Fibroblast of skin of right biceps (primary cell): ENCODE data around the gene RPH3AL.
A peak's percentile ranks its signal among the peaks of the same experiment; 100 is the strongest.
"Not testable (repeated sequence)": the region's sequence is repeated elsewhere in the genome, so short reads cannot be mapped to it uniquely, and the experiment has no call there.

Source experiments
- DNase-seq: peaks from one replicate; pipeline ENCODE4 v3.0.0-alpha.2; 2013

RPH3AL gene

DNA sequence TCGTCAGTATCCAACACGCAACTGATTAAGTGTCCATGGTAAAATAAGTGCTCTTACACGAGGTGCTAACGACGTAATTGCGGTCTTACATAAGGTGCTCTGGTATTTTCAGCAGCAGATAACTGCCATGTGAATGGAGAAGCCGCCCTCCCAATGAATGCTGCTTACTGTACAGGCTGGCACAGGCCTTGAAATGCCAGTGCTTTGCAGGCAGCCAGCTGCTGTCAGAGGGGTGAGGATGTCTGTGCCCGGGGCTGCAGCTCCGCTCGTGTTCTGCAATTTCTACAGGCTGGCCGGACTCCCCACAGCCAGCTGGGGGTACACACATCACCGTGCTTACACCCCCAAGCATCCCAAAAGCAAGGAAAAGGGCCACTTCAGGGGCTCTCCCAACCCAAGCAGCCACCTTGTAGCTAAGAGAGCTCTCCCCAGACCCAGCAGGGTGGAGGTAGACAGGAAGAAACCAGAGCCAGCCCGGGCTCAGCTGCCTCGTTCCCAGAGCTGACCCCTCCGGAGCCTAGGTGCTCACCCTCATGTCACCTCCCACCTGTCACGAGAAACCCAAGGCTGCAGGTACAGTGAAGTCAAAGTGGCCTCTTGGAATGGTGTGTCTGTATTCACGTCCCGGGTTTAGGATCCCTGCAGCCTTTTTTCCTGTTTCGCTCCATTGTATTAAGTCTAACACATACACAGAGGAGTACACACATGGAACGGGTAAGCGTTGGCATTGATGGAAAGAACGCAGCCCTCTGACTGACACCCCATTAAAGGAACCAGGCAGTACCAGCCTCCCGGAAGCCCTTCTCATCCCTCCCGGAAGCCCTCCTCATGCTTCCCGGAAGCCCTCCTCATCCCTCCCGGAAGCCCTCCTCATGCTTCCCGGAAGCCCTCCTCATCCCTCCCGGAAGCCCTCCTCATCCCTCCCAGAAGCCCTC is 27.2 kb upstream of the RPH3AL start:
- no peak for DNase-seq

DNA sequence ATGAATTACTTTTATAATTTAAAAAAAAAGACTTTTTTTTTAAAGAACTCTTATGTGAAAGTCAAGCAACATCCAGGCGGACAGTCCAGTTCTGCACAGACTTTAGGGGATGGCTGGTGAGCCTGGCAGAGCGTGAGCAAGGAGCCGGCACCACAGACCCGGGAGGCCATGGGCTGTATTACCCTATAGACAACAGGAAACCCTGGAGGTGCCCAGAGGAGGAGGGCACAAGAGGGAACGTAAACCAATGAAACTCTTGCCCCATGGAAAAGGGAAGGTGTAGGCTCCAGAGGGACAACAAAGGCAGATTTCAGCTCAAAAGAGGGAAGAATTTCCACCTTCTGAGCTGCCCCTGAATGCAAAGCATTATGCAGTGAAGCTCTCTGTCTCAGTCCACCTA is 25.5 kb upstream of the RPH3AL start:
- DNase-seq: no peak

DNA sequence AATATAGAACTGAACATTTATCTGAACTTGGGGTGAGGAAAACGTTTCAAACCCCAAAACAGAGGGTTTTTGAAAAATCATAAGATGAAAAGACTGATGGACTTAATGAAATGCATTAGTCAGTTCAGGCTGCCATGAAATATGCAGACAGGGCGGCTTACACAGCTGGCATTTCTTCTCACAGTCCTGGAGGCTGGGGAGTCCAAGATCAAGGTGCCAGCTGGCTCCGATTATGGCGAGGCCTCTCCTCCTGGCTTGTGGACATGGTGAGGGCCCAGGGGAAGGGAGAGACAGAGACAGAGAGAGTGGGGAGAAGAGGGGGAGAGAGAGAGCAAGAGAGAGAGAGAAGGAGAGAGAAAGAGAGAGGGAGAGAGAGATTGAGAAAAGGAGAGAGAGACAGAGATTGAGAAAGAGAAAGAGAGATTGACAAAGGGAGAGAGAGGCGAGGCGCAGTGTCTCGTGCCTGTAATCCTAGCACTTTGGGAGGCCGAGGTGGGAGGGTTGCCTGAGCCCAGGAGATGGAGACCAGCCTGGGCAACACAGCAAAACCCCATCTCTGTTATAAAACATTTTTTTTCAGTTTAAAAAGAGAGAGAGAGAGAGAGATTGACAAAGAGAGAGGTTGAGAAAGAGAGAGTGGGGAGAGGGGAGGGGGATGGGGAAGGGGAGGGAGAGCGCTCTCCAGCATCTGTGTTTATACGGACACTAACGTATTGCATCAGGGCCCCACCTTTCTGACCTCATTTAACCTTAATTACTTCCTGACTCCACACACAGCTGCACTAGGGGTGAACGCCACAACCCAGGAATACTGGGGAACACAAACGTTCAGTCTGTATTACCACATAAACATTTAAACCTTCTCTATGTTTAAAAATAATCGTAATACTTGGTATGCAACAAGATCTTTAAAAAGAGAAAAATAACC is 24.6 kb upstream of the RPH3AL start:
- peak; percentile 37 for DNase-seq

DNA sequence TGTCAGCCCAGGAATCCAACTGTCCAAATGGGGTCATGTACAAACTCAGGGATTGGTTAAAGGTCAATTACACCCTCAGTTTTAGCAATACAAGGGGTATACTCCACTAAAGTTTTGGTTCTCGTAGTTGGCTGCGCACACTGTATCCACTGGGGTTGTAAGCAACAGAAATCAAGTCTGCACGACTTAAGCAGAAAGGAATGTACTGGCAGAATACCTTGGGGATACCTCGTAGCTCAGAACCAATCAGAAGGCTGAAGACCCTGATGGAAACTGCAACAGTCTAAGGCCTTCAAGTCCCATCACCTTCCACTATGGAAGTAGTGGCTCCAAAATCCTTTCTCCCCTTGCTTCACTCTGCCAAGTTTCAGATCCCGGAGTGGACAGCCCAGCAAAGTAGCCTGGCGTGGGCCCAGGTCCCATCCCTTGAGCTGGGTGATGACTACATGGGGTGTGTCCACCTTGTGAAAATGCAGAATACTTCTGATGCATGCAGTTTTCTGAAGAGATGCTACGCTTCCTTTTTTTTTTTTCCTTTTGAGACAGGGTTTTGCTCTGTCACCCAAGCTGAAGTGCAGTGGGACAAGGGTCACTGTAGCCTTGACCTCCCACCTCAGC is 21.1 kb upstream of the RPH3AL start:
- DNase-seq: no peak

DNA sequence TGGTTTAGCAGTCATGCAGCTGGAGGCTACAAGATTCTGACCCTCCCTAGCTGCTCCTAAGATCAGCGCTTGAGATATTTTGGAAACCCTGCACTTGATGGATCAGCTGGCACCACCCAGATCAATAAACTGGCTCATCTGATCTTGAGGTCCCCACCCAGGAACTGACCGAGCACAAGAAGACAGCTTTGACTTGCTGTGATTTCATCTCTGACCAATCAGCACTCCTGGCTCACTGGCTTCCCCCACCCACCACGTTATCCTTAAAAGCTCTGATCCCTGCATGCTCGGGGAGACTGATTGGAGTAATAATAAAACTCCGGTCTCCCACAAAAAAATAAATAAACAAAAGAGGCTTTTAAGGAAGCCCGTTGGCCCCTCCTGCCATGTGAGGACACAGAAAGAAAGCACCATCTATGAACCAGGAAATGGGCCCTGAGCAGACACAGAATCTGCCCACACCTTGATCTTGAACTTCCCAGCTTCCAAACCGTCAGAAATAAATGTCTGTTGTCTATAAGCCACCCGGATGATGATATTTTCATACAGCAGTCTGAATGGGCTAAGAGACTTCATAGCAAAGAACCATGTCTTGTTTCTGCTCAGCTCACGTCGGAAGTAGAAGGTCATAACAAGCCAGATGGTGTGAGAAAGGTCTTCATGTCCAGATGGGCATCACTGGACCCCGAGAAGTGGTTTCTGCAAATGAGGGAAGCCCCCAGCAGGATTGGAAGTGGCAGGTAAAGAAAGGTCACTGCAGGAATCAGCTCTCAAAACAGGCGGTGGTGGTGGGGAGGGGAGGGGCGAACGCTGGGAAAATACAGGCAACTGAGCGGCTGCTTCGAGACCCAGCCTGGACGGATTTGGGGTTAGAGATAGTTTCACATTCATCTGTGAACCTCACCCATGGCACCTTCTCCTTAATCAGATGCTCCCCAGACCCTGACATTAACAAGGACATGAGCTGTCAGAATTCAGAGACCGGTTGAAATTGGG is 19.8 kb upstream of the RPH3AL start:
- DNase-seq: no peak

DNA sequence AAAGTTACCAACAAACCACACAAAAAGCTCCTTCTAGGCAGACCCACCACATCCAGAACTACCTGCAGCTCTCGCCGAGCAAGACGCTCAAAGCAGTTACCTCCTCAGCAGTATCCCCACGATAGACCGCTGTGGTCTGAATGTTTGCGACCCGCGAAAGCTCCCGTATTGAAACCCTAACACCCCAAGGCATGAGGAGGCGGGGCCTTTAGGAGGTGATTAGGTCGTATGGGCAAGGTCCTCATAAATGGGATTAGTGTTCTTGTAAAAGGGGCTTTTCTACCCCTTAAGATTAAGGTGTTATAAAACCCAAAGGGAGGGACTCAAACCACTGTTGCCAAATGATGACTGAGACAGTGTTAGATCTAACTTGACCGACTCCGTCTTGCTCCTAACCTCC is 19.0 kb upstream of the RPH3AL start:
- DNase-seq: no peak

DNA sequence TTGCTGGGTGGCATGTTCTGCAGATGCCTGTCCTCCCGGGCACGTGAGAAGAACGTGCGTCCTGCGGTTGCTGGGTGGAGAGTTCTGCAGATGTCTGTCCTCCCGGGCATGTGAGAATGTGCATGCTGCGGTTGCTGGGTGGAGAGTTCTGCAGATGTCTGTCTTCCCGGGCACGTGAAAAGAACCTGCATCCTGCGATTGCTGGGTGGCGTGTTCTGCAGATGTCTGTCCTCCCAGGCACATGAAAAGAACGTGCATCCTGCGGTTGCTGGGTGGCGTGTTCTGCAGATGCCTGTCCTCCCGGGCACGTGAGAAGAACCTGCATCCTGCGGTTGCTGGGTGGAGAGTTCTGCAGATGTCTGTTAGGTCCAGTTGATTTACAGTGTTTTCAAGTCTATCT is 15.0 kb upstream of the RPH3AL start:
- DNase-seq: not testable (repeated sequence)

DNA sequence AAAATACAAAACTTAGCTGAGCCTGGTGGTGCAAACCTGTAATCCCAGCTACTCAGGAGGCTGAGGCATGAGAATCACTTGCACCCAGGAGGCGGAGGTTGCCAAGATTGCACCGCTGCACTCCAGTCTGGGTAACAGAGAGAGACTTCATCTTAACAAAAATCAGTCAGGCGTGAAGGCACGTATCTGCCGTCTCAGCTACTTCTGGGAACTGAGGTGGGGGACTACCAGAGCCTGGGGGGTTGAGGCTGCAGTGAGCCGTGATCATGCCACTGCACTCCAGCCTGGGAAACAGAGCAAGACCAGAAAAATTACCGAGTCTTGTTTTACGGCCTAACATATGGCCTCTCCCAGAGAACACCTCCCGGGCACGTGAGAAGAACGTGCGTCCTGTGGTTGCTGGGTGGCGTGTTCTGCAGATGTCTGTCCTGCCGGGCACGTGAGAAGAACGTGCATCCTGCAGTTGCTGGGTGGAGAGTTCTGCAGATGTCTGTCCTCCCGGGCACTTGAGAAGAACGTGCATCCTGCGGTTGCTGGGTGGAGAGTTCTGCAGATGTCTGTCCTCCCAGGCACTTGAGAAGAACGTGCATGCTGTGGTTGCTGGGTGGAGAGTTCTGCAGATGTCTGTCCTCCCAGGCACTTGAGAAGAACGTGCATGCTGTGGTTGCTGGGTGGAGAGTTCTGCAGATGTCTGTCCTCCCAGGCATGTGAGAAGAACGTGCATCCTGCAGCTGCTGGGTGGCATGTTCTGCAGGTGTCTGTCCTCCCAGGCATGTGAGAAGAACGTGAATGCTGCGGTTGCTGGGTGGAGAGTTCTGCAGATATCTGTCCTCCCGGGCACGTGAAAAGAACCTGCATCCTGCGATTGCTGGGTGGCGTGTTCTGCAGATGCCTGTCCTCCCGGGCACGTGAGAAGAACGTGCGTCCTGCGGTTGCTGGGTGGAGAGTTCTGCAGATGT is 14.3 kb upstream of the RPH3AL start:
- DNase-seq: not testable (repeated sequence)

DNA sequence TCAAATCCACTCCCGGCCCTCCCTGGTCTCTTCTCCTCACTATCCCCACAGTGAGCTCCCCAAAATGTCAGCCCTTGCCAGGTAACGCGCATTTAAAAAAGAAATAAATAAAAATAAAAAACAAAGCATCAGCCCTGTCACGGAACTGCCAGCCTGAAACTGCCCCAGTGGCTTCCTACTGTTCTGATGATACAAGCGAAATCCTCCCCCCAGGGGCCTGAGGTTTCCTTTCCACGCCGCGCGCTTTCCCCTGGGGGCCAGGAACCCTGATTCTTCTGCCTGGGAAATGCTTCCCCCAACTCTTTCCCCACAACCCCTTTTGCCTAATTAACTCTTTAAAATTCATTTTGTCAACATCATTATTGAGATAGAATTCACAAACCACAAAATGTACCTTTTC is 12.2 kb upstream of the RPH3AL start:
- no peak for DNase-seq

DNA sequence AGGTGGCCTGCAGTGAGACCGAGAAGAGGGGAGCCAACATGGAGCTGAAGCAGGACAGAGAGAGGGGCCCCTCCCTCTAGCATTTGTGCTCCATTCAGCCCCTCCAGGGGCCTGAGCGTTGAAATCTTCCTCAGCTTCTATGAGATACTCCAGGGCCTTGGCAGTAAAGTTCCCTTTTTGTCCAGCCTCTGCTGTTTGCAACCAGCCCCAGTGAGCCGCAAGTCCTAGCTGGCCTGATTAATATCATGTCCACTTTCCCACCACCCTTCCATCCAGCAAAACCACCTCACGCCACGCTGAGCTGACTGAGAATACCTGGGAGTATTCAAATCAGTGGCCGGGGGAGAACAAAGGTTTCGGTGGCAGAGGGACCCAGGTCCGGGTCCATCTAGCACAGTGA is 11.7 kb upstream of the RPH3AL start:
- DNase-seq: no peak

DNA sequence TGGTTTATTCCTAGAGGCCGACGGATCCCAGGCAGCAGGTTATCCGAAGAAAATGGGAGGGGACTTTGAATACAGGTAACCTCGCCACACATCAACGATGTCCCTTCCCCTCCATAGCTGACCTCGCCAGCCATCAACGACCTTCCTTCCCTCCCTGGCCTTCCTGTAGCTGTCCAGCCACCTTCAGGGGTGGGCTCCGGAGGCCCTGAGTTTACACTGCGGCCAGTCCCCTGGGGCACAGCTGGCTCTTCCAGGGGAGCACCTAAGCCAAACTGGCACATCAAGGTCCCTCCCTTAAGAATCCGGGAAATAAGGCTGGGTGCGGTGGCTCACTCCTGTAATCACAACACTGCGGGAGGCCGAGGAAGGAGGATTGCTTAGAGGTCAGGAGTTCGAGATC is 10.1 kb upstream of the RPH3AL start:
- DNase-seq: no peak

DNA sequence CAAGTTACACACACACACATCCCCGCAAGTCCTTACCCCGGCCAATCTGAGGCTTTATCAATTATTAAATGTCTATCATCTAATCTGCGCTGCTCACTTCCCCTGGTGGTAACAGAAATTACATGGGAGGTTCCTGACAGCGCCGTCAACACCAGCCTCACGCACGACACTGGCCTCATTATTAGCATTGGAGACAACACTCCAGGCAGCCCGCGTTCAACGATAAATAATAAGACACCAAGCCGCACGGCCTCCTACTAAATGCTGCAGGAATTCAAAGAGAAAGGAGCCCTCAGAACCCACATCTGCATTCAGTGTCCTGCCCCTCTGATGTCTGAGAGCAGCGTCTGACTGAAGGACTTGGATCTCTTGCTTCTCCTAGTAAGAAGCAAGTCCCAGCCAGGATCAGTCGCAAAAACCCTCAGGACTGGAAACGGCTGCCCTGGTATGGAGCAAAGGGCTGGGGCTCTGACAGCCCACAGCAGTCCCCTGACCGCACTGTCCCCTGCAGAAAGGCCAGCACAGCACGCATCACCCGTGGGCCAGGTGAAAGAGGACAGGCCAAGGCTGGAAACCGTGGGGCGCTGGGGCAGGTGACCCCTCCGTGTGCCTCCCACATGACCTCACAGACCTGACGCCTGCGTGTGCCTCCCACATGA is 7.6 kb upstream of the RPH3AL start:
- no peak for DNase-seq

DNA sequence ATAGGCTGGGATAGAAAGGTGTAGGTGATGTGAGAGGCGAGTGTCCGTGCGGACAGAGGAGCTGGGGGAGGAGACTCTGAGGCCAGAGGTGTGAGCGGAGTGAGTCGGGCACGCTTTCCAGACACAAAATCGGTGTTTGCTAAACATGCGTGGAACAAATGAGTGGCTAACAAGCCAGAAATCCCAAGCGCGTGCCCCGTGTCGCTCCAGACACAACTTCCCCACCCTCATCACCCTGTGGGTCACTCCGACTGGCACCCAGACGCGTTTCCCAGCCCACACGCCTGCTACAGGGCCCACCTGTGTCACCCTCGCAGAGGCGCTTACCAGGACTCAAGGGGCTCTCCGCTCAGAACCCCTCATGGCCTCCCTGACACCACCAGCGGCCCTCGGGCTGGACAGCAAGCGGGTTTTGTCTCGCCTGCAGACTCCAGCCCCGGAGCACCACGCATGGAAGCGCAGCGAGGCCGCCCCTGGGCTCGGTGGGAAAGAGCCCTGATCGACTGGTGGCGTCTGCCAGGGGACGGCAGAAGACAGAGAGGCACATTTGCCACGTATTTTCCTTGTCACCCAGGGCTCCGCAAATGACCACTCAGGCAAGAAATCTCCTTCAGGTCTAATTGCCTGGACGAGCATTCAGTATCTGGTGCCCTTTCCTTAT is 6.0 kb upstream of the RPH3AL start:
- DNase-seq: no peak

DNA sequence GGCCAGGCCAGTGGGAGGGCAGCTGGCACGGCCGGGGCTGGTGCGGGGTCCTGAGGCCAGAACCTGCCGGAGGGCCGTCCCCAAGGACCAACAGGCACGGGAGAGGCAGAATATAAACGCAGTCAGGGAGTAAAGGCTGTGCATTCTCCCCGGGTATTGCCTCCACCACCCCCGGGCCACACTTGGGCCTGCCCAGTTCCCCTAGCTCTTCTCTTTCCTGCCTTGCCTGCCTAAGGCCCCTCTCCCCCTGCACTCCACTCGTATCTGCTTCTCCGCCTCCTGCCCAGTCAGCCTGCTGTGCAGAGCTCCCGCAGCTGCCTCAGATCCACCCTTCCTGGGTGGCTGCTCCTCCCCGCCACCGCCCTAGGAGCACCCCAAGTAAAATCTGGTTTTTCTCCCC is 5.0 kb upstream of the RPH3AL start:
- DNase-seq: no peak

DNA sequence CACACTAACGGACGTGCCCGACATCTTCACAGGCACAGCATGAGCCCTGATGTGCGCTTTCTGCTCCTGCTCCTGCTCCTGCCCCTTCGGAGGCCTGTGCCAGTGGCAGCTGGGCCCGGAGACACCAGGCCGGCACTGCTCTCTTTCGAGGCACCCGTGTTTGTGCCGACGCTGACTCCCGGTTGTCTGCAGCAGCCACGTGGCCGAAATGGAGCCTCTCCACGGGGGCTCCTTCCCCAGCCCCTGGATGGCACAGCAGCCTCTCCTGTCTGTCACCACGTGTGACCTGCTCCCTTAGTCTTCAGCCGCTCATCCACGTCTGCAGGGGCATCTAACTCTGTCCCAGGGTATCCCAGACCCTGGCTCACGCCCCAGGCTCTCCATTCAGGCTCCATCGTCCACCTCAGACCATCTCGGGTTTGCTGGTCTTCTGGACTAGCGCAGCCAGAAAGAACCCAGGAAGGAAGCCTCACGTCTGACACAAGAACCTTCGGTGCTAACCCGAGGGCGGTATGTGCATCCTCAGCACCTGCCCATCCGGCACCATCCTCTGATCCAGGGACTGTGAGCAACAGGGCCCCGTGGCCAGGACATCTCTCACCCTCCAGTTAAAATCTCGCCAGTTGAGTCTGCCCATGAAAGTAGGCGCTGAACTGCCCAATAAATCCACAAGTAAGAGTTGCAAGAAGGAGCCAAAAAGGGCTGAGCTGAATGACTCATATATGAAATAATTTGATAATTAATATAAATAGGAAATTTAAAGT is 4.2 kb upstream of the RPH3AL start:
- no peak for DNase-seq

DNA sequence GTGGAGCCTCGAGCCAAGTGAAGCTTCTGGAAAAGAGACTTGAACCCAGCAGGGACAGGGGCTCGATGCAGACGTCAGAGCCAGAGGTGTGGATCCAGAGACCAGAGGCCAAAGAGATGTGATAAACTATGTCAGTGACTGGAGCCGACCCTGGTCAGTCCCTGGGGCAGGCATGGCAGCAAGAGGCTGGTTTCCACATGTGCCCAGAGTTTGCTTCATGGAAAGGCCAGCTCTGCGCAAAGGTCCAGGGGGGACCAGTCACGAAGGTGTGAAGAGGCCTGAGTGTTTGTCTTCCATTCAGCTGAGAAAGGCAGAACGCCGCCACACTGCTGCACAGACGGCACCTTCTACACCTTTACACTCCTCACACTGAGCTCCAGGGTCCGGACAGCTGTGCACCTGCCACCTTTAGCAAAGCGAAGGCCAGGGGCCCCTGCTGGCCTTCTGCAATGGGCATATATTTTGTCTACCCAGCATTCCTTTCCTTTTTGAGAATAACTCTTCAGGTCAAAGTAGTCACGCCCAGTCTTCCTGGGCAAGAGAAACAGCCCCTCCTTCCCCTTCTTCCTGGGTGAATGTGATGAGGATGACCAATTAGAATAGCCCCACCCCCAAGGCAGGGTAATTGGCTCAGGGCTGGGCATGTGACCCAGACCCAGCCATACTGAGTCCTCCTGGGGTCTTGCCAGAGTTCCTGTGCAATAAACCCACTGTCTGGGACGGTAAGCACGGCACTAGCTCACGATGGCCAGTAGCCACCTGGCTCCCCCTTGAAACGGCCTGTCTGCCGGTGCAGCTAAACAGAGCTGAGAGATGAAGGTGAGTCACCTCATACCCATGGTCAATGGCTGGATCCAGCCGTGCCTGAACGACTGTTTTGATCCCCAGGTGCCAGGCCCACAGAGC is 2.3 kb upstream of the RPH3AL start:
- DNase-seq: no peak

DNA sequence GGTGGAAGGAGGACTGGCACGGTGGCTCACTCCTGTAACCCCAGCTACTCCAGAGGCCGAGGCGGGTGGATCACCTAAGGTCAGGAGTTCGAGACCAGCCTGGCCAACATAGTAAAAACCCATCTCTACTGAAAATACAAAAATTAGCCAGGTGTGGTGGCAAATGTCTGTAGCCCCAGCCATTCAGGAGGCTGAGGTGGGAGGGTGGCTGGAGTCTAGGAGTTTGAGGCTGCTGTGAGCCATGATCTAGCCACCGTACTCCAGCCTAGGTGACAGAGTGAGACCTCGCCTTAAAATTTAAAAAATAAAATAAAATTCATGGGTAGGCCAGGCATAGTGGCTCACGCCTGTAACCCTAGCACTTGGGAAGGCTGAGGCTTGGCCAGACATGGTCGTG is 1.2 kb upstream of the RPH3AL start:
- DNase-seq: no peak
